HepG2 (cell line): ENCODE data around the gene RPS6KL1. TPM values are rescaled to one million over a fixed set of nuclear protein-coding genes. Genes with fewer than 3 reads are reported as not detected.
A peak's percentile ranks its signal among the peaks of the same experiment; 100 is the strongest.

Experiments
- CBX2 ChIP-seq, 2 experiments: fragments of 200-600 bp in 1 of 2; sonication (generic); formaldehyde crosslinking in 1 of 2; IDR thresholded peaks; 2 replicates each; pipeline versions ENCODE4 v1.7.0 to v1.8.1; 2018 to 2022; ENCODE audit warnings: low read depth in 2 of 2, low read length in 1 of 2, mild to moderate bottlenecking in 1 of 2, missing genetic modification reagents in 1 of 2
- CHCHD3 ChIP-seq: sonication (generic); formaldehyde crosslinking; IDR thresholded peaks from 2 replicates; pipeline ENCODE4 v1.8.0; 2022; ENCODE audit warnings: mild to moderate bottlenecking, missing genetic modification reagents, moderate library complexity
- ELK4 ChIP-seq: sonication (generic); formaldehyde crosslinking; IDR thresholded peaks from 2 replicates; pipeline ENCODE4 v1.9.0; 2021; ENCODE audit warnings: missing genetic modification reagents, borderline replicate concordance
- KDM1A ChIP-seq: IDR thresholded peaks from 2 replicates; pipeline ENCODE4 v1.6.1; 2016; ENCODE audit warnings: missing compliant biosample characterization
- PAX8 ChIP-seq: sonication (generic); formaldehyde crosslinking; IDR thresholded peaks from 2 replicates; pipeline ENCODE4 v1.8.0; 2022; ENCODE audit warnings: mild to moderate bottlenecking, missing genetic modification reagents, borderline replicate concordance
- TCF12 ChIP-seq, 2 experiments: fragments of 450-650 bp in 1 of 2; sonication (generic) in 1 of 2; formaldehyde crosslinking in 1 of 2; IDR thresholded peaks; 2 replicates each; pipeline versions ENCODE4 v1.6.1 to v1.8.0; 2017 to 2022; ENCODE audit warnings: antibody characterized with exemption in 1 of 2, mild to moderate bottlenecking in 1 of 2, missing genetic modification reagents in 1 of 2, moderate library complexity in 1 of 2
- ZNF17 ChIP-seq: sonication (generic); formaldehyde crosslinking; IDR thresholded peaks from 2 replicates; pipeline ENCODE4 v1.5.0; 2020; ENCODE audit warnings: mild to moderate bottlenecking, missing genetic modification reagents
- ZNF556 ChIP-seq: sonication (generic); formaldehyde crosslinking; IDR thresholded peaks from 2 replicates; pipeline ENCODE4 v1.4.0; 2020; ENCODE audit warnings: mild to moderate bottlenecking, missing genetic modification reagents, borderline replicate concordance
- ZSCAN21 ChIP-seq: sonication (generic); formaldehyde crosslinking; IDR thresholded peaks from 2 replicates; pipeline ENCODE4 v1.8.0; 2022; ENCODE audit warnings: mild to moderate bottlenecking, missing genetic modification reagents, moderate library complexity, borderline replicate concordance
- ZSCAN29 ChIP-seq: sonication (generic); formaldehyde crosslinking; conservative IDR thresholded peaks from 2 replicates; pipeline ENCODE4 v1.4.0; 2020; ENCODE audit warnings: mild to moderate bottlenecking, missing genetic modification reagents
- polyA plus RNA-seq, 8 experiments: library from polyadenylated mRNA; depleted of rRNA in 3 of 8; stranded (reverse) in 7 of 8; unstranded in 1 of 8; fragments of >200 nt; fragmentation: Illumina TruSeq in 4 of 8; extraction: Trizol in 4 of 8; gene quantifications; 2 replicates each; pipeline versions ENCODE4 v1.2.1 to v1.2.3, GENCODE V29; 2011 to 2016; ENCODE audit warnings: low read depth in 4 of 8, missing spikeins in 1 of 8, mixed read lengths in 1 of 8; ENCODE audit not compliant: insufficient read depth in 1 of 8
- total RNA-seq, 5 experiments: library from RNA; depleted of rRNA; stranded (reverse); fragments of >200 nt; fragmentation: Illumina TruSeq; extraction: Trizol; gene quantifications; 2 replicates each; pipeline ENCODE4 v1.2.3, GENCODE V29; 2016; ENCODE audit warnings: low read depth in 1 of 5
- TF ChIP-seq, protein P1 (sequence below): sonication (generic); formaldehyde crosslinking; IDR thresholded peaks from 2 replicates; pipeline ENCODE4 v1.4.0; 2020; ENCODE audit warnings: mild to moderate bottlenecking, missing genetic modification reagents, borderline replicate concordance
- TF ChIP-seq, protein P2 (sequence below): fragments of 450-650 bp; IDR thresholded peaks from 2 replicates; pipeline ENCODE4 v1.6.1; 2016
- TF ChIP-seq, protein P3 (sequence below): sonication (generic); formaldehyde crosslinking; IDR thresholded peaks from 2 replicates; pipeline ENCODE4 v1.4.0; 2020; ENCODE audit warnings: missing genetic modification reagents
- TF ChIP-seq, protein P4 (sequence below): IDR thresholded peaks from 2 replicates; pipeline ENCODE4 v1.6.1; 2016; ENCODE audit warnings: missing compliant biosample characterization, missing genetic modification reagents, borderline replicate concordance
- TF ChIP-seq, protein P5 (sequence below): sonication (generic); formaldehyde crosslinking; IDR thresholded peaks from 2 replicates; pipeline ENCODE4 v1.8.0; 2022; ENCODE audit warnings: missing genetic modification reagents, mild to moderate bottlenecking, borderline replicate concordance

RPS6KL1 gene
- total and polyA plus RNA-seq, 2 of the 13 experiments (the other 11 are each of a cell fraction or from before 2014, with no cell fraction given): 6.5 to 11.5 TPM

GRCh38 chr14:74898694-74899093 is 24.4 kb downstream of the RPS6KL1 start (continued):
- TF ChIP-seq, protein P1, sequence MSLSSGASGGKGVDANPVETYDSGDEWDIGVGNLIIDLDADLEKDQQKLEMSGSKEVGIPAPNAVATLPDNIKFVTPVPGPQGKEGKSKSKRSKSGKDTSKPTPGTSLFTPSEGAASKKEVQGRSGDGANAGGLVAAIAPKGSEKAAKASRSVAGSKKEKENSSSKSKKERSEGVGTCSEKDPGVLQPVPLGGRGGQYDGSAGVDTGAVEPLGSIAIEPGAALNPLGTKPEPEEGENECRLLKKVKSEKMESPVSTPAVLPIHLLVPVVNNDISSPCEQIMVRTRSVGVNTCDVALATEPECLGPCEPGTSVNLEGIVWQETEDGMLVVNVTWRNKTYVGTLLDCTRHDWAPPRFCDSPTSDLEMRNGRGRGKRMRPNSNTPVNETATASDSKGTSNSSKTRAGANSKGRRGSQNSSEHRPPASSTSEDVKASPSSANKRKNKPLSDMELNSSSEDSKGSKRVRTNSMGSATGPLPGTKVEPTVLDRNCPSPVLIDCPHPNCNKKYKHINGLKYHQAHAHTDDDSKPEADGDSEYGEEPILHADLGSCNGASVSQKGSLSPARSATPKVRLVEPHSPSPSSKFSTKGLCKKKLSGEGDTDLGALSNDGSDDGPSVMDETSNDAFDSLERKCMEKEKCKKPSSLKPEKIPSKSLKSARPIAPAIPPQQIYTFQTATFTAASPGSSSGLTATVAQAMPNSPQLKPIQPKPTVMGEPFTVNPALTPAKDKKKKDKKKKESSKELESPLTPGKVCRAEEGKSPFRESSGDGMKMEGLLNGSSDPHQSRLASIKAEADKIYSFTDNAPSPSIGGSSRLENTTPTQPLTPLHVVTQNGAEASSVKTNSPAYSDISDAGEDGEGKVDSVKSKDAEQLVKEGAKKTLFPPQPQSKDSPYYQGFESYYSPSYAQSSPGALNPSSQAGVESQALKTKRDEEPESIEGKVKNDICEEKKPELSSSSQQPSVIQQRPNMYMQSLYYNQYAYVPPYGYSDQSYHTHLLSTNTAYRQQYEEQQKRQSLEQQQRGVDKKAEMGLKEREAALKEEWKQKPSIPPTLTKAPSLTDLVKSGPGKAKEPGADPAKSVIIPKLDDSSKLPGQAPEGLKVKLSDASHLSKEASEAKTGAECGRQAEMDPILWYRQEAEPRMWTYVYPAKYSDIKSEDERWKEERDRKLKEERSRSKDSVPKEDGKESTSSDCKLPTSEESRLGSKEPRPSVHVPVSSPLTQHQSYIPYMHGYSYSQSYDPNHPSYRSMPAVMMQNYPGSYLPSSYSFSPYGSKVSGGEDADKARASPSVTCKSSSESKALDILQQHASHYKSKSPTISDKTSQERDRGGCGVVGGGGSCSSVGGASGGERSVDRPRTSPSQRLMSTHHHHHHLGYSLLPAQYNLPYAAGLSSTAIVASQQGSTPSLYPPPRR (CRISPR knock-in tag): peak; percentile 63; the same call in 1 of the 2 replicates
- TF ChIP-seq PAX8 (CRISPR knock-in tag) (no peak), ZNF556 (CRISPR knock-in tag) (peak; percentile 60), ELK4 (CRISPR knock-in tag) (no peak), CHCHD3 (0 out of 2 replicates have a peak, but pooled peaks have one; percentile 26), TCF12 (IDR thresholded peaks at IDR 0.05) (no peak), TCF12 (CRISPR knock-in tag; IDR thresholded peaks at IDR 0.05) (no peak), ZSCAN29 (CRISPR knock-in tag) (no peak), ZSCAN21 (CRISPR knock-in tag) (peak; percentile 83), ZNF17 (CRISPR knock-in tag) (no peak), KDM1A (0 out of 2 replicates have a peak, but pooled peaks have one; percentile 25), CBX2 (IDR thresholded peaks at IDR 0.05; ENCODE audit: low read depth, low read length) (no peak), CBX2 (CRISPR knock-in tag; IDR thresholded peaks at IDR 0.05; ENCODE audit: low read depth) (no peak)
- TF ChIP-seq, protein P2, sequence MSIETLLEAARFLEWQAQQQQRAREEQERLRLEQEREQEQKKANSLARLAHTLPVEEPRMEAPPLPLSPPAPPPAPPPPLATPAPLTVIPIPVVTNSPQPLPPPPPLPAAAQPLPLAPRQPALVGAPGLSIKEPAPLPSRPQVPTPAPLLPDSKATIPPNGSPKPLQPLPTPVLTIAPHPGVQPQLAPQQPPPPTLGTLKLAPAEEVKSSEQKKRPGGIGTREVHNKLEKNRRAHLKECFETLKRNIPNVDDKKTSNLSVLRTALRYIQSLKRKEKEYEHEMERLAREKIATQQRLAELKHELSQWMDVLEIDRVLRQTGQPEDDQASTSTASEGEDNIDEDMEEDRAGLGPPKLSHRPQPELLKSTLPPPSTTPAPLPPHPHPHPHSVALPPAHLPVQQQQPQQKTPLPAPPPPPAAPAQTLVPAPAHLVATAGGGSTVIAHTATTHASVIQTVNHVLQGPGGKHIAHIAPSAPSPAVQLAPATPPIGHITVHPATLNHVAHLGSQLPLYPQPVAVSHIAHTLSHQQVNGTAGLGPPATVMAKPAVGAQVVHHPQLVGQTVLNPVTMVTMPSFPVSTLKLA: peak; percentile 93
- TF ChIP-seq, protein P3, sequence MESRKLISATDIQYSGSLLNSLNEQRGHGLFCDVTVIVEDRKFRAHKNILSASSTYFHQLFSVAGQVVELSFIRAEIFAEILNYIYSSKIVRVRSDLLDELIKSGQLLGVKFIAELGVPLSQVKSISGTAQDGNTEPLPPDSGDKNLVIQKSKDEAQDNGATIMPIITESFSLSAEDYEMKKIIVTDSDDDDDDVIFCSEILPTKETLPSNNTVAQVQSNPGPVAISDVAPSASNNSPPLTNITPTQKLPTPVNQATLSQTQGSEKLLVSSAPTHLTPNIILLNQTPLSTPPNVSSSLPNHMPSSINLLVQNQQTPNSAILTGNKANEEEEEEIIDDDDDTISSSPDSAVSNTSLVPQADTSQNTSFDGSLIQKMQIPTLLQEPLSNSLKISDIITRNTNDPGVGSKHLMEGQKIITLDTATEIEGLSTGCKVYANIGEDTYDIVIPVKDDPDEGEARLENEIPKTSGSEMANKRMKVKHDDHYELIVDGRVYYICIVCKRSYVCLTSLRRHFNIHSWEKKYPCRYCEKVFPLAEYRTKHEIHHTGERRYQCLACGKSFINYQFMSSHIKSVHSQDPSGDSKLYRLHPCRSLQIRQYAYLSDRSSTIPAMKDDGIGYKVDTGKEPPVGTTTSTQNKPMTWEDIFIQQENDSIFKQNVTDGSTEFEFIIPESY (CRISPR knock-in tag): no peak; the same call in 1 of the 2 replicates
- TF ChIP-seq, protein P4, sequence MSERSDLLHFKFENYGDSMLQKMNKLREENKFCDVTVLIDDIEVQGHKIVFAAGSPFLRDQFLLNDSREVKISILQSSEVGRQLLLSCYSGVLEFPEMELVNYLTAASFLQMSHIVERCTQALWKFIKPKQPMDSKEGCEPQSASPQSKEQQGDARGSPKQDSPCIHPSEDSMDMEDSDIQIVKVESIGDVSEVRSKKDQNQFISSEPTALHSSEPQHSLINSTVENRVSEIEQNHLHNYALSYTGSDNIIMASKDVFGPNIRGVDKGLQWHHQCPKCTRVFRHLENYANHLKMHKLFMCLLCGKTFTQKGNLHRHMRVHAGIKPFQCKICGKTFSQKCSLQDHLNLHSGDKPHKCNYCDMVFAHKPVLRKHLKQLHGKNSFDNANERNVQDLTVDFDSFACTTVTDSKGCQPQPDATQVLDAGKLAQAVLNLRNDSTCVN (CRISPR knock-in tag): peak; percentile 59; the same call in 1 of the 2 replicates
- TF ChIP-seq, protein P5, sequence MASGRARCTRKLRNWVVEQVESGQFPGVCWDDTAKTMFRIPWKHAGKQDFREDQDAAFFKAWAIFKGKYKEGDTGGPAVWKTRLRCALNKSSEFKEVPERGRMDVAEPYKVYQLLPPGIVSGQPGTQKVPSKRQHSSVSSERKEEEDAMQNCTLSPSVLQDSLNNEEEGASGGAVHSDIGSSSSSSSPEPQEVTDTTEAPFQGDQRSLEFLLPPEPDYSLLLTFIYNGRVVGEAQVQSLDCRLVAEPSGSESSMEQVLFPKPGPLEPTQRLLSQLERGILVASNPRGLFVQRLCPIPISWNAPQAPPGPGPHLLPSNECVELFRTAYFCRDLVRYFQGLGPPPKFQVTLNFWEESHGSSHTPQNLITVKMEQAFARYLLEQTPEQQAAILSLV (CRISPR knock-in tag): 0 out of 2 replicates have a peak, but pooled peaks have one; percentile 38
